Posterior cingulate gyrus (tissue), 11 donors: ENCODE results near the gene TIMP2.

ENCODE experiments used
- DNase-seq, 10 donors: peaks; one replicate each; pipeline versions ENCODE4 v3.0.0 to v3.0.0-alpha.2; 2020 to 2021; ENCODE audit warnings: mixed read lengths in 3 of 10
- intact Hi-C: fragments of 100-400 bp; cut with DNase I; formaldehyde crosslinking; loops from one replicate; pipeline ENCODE4 v1.15.1; 2023

The TIMP2 gene

DNA sequence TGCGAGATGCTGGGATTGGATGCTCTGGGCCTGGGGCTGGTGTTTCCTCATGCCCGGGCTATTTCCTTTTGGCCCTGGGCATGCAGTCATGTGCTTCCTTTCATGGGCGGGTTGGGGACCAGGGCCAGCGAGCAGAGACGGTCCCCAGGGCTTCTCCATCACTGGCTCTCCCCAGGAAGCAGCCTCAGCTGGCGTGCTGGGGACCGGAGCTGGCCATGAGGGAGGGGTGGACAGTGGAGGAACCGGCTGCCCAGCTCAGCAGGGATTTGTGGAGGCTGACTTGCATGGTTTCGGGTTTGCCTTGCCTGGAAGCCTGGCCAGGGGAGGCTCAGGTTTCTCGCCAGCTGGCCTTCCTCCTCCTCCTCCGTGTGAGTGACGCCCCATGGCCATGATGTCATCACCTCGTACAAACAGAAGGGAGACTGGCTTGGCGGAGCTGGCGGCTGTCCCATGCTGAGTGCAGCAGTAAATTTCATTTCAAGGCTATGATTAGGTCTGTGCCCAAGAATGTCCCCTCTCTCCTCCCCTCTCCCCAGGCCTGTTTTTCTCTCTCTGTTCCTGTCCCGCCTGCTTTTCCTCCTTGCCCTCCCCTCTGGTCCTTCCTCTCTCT, 8.9 kb upstream of the TIMP2 start:
- intact Hi-C loops: loop anchor here (1.0 kb wide), 1 partner anchor 9 kb away; the partner anchor contains the start of gene TIMP2
- peak; percentile 54 to 96 (median 74) for DNase-seq

GRCh38 chr17:78933025-78933958, 8.1 kb upstream of the TIMP2 start:
- intact Hi-C loops: no loop called here
- DNase-seq: no peak

GRCh38 chr17:78929908-78930775, 5.0 kb upstream of the TIMP2 start:
- intact Hi-C loops: no loop called here
- no peak for DNase-seq

GRCh38 chr17:78925662-78926555, 722 bp upstream of the TIMP2 start:
- peak; percentile 46 to 96 (median 64) for DNase-seq
- intact Hi-C loops: loop anchor here (1.0 kb wide), 2 partner anchors 8 to 45 kb away; no protein-coding TSS in a partner anchor

DNA sequence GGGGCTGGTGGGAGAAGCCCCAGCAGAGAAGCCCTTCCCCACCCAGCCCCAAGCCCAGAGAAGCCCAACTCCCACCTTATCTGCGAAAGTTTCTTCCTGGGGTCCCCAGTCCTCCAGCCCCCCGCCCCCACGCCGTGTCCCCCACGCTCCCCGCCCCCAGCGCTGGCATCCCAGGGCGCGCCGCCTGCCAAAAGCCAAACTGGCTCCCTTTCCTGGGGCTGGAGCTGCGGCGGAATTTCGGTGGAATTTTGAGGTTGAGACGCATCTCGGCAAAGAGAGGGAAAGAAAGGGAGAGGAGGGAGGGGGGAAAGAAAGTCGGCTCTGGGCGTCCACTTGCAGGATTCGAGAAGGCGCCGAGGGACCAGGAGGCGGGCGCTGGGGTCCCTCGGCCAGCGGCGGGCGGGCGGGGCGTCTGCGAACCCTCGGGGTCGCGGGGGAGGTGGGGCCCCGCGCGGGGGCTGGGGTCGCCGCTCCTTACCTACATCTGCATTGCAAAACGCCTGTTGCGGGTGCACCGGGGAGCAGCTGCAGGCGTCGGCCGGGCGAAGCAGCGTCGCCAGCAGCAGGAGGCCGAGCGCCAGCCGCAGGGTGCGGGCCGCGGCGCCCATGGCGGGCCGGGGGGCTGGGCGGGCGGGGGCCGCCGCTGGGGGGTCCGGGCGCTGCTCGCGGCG, 571 bp downstream of the TIMP2 start:
- intact Hi-C loops: loop anchor here (1.0 to 5.0 kb wide), 2 partner anchors 10 to 42 kb away; no protein-coding TSS in a partner anchor

GRCh38 chr17:78923660-78924453, 1.3 kb downstream of the TIMP2 start:
- intact Hi-C loops: loop anchor here (5.0 kb wide), 1 partner anchor 42 kb away; no protein-coding TSS in a partner anchor
- peak in 1 of 10 donors; percentile 89 for DNase-seq

More for the DNA sequence above, 571 bp downstream of the TIMP2 start:
- DNase-seq: peak in 1 of 10 donors; percentile 37

GRCh38 chr17:78922816-78923498, 2.2 kb downstream of the TIMP2 start:
- no peak for DNase-seq
- intact Hi-C loops: loop anchor here (5.0 kb wide), 1 partner anchor 41 kb away; no protein-coding TSS in a partner anchor

- peak; percentile 51 to 93 (median 68) for DNase-seq
- intact Hi-C loops: loop anchor here (5.0 kb wide), 1 partner anchor 39 kb away; no protein-coding TSS in a partner anchor
Measured at GRCh38 chr17:78921437-78921971, 3.7 kb downstream of the TIMP2 start.

GRCh38 chr17:78920528-78920927, 4.7 kb downstream of the TIMP2 start:
- intact Hi-C loops: loop anchor here (5.0 kb wide), 1 partner anchor 38 kb away; no protein-coding TSS in a partner anchor

GRCh38 chr17:78919861-78920450, 5.2 kb downstream of the TIMP2 start:
- DNase-seq: no peak
- intact Hi-C loops: loop anchor here (5.0 kb wide), 1 partner anchor 38 kb away; no protein-coding TSS in a partner anchor

More at GRCh38 chr17:78920528-78920927, 4.7 kb downstream of the TIMP2 start:
- no peak for DNase-seq

DNA sequence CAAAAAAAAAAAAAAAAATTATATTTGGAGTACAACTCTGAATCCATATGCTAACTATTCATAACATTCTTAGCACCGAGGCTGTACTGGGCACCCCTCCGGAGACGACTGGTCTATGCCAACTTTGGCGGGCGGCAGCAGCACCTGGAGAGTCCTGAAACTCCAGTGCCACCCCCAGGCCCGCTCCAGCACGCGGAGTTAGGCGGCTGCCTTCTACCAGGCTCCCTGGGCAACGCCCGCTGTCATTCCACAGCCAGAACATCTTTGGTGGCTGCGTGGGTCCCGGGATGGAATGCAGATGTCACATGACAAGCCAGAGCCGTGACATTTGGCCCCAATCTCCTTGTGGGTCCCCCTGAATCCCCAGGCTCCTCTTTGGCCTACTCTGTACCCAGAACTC, 6.2 kb downstream of the TIMP2 start:
- no peak for DNase-seq

DNA sequence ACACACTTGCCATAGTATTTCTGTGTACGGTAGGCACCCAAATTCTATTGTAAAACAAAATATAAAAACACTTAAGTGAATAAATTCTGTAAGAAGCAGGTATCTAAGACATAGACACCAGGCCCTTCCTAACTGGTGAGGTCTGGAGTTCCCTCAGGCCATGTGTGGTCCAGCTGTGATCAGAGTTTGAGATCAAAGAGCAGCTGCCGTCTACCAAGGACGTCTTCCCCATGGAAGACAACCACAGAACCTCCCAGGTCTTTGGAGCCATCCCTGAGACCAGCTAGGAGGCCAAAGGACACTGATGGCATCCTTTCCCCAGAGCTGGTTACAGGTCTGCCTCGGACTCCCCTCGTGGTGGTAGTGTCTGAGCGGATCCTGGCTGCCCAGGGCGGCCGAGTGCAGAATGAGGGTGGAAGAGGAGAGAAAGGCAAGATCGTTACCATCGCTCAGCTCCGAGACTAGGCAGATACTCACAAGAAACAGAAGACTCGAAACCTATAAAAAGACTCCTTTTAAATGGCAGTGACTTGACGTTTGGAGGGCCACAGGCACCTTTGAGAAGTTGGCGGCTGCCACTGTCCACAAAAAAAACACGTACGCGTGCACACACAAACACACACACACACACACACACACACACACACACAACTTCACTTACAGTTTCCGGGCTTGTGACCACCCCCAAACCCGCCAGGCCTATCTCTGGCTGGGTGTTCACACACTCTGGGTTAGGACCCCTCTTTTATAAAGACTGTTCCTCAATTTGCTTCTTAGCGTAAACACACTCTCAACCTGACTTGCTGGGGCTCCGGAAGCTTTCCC, 7.5 kb downstream of the TIMP2 start:
- intact Hi-C loops: no loop called here
- DNase-seq: no peak

More for the DNA sequence above, 6.2 kb downstream of the TIMP2 start:
- intact Hi-C loops: no loop called here

DNA sequence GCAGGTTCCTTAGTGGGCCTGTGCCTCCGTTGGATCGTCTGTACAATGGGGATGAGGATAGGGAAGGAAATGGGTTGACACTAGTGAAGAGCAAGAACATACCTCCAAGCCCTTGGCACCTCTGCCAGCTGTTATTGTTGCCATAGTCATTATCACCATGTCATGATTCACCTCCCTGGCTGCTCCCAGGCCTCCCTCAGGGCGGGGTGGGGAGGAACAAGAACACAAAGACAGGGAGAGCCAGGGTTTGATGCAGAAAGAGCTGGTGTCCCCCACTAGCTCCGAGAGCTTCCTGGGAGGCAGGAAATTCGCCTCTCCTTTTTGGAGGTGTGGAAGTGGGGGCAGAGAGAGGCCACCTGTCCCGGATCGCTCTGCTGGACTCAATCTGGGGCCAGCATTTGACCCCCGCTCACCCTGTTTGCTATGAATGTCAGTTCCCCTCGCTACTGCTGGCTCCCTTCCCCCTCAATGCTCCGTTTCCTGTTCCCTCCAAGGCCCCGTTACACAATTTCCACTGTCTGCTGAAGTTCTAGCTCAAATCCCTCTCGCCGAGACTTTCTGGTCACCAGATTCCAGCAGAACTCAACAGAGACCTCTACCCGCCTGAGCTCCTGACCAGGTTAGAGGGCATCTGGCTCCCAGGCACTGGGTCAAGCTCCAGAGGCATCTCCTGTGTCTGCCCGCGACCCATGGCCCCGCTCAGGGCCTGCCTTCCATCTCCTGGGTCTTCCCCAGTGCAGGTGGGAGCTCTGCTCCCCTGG, 9.1 kb downstream of the TIMP2 start:
- DNase-seq: no peak
- intact Hi-C loops: no loop called here

- no peak for DNase-seq
- intact Hi-C loops: no loop called here
Measured at GRCh38 chr17:78913115-78913514, 12.1 kb downstream of the TIMP2 start.

GRCh38 chr17:78912082-78912481, 13.1 kb downstream of the TIMP2 start:
- no peak for DNase-seq
- intact Hi-C loops: no loop called here
